PFSK-1 (cell line): Measurements from ENCODE around the gene MINDY1.

ENCODE experiments used
- POLR2AphosphoS5 ChIP-seq: IDR thresholded peaks from 2 replicates; pipeline ENCODE4 v1.6.1; 2012; ENCODE audit warnings: low read depth, mild to moderate bottlenecking, control low read depth, low read length, moderate library complexity
- SIN3A ChIP-seq: IDR thresholded peaks from 2 replicates; pipeline ENCODE4 v1.6.1; 2012; ENCODE audit warnings: mild to moderate bottlenecking, low read length, moderate library complexity, borderline replicate concordance; ENCODE audit not compliant: insufficient read depth
- TAF1 ChIP-seq: IDR thresholded peaks from 2 replicates; pipeline ENCODE4 v1.6.1; 2012; ENCODE audit warnings: low read length, control low read depth, borderline replicate concordance; ENCODE audit not compliant: insufficient read depth

DNA sequence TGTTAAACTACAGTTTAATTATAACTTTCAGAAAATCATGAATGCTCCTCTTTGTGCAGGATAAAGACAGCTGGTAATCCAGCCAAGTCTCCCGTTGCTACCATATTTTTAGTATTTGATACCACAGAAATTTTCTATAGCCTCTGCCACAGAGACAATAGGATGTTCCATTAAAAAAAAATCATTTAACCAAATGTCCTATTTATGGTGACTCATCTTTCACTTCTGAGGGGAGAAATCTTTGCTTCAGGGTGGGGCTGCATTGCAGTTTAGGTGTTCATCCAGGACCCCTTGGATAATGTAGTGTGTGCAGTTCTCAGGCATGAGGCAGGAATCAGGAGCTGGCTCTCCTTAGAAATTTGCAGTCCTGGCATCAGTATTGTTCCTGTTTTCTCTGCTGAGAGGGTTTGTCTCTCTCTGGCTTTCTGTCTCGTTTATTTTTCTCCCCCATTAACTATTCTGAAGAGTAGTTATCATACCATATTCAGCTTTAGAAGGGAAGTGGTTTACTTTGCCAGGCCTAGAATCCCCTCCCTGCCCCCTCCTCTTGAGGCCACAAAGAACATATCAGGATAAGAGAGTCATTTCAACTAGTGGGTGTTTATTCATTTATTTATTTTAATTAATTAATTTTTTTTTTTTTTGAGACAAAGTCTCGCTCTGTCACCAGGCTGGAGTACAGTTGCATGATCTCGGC lies 4.6 kb upstream of the MINDY1 start:
- TF ChIP-seq POLR2AphosphoS5, result no peak
- TF ChIP-seq TAF1, result no peak
- no peak for TF ChIP-seq SIN3A
